Measurements from ENCODE around the gene RAP1A.

DNA sequence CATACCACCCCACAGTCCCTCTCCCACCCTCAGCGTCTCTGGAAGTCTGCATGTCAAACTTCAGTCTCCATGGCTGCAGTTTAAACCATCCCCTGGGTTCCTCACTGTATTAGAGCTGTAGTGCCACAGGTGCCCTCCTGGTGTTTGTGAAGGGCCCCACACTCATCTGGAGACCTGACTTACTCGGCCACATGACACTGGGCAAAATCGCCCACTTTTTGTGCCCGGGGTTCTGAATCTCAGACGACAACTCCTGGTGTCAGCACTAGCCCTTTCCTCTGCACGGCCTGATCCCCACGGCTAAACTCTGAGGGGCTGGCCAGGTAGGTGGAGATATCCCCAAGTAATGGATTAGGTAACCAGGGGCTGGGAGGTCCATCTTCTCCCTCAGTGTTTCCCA, 113.1 kb downstream of the RAP1A start:
- TF ChIP-seq, protein P1, sequence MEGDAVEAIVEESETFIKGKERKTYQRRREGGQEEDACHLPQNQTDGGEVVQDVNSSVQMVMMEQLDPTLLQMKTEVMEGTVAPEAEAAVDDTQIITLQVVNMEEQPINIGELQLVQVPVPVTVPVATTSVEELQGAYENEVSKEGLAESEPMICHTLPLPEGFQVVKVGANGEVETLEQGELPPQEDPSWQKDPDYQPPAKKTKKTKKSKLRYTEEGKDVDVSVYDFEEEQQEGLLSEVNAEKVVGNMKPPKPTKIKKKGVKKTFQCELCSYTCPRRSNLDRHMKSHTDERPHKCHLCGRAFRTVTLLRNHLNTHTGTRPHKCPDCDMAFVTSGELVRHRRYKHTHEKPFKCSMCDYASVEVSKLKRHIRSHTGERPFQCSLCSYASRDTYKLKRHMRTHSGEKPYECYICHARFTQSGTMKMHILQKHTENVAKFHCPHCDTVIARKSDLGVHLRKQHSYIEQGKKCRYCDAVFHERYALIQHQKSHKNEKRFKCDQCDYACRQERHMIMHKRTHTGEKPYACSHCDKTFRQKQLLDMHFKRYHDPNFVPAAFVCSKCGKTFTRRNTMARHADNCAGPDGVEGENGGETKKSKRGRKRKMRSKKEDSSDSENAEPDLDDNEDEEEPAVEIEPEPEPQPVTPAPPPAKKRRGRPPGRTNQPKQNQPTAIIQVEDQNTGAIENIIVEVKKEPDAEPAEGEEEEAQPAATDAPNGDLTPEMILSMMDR (IDR thresholded peaks at IDR 0.05; ENCODE audit: low read length): no peak
- no peak for TF ChIP-seq EZH2 (optimal IDR thresholded peaks at IDR 0.05; ENCODE audit: low read depth, low read length)
